Activated B cell treated with CpG ODN at 0.5 μM for 24 hours (primary cell): Measurements from ENCODE around the gene SH3RF2. TPM values are rescaled to one million over a fixed set of nuclear protein-coding genes. Genes with fewer than 3 reads are reported as not detected.

Source experiments
- ATAC-seq: fragments of 200-7000 bp; cut with Tn5 transposase; one replicate; pipeline ENCODE4 v1.10.0; 2021; ENCODE audit warnings: low read depth, mild to moderate bottlenecking, moderate library complexity
- CTCF ChIA-PET: fragments of 350-600 bp; sonication (Branson Sonifier 250); formaldehyde crosslinking; loops from one replicate; lab custom pipeline; 2021; ENCODE audit warnings: antibody characterized with exemption; lab: Charles Lee
- POLR2A ChIA-PET: fragments of 350-600 bp; sonication (Branson Sonifier 250); formaldehyde crosslinking; loops from one replicate; lab custom pipeline; 2021; ENCODE audit warnings: antibody characterized with exemption; lab: Charles Lee
- DNase-seq: peaks from one replicate; pipeline ENCODE4 v3.0.0; 2022
- H3K27ac Mint-ChIP-seq: one replicate; pipeline ENCODE4 v1.8.0; 2020; ENCODE audit warnings: mixed read lengths
- H3K27me3 Mint-ChIP-seq: one replicate; pipeline ENCODE4 v1.8.0; 2021; ENCODE audit warnings: mixed read lengths
- H3K36me3 Mint-ChIP-seq: one replicate; pipeline ENCODE4 v1.8.0; 2021; ENCODE audit warnings: low read depth, mixed read lengths
- H3K4me1 Mint-ChIP-seq: one replicate; pipeline ENCODE4 v1.8.0; 2021; ENCODE audit warnings: mixed read lengths
- H3K4me3 Mint-ChIP-seq: one replicate; pipeline ENCODE4 v1.8.0; 2020; ENCODE audit warnings: mild to moderate bottlenecking, mixed read lengths
- H3K9me3 Mint-ChIP-seq: one replicate; pipeline ENCODE4 v1.8.0; 2020; ENCODE audit warnings: mixed read lengths
- intact Hi-C: fragments of 100-400 bp; cut with micrococcal nuclease; formaldehyde crosslinking; loops from one replicate; pipeline ENCODE4 v1.15.1; 2024
- total RNA-seq: library from RNA; stranded (reverse); gene quantifications from 2 replicates; pipeline ENCODE4 v1.2.3, GENCODE V29; 2022
- TF ChIP-seq, protein P1 (sequence below): fragments of 200-600 bp; IDR thresholded peaks from one replicate; pipeline ENCODE4 v1.8.0; 2022; ENCODE audit warnings: antibody characterized with exemption, mild to moderate bottlenecking

The SH3RF2 gene
- total RNA-seq, 1 donor from 2014 or later: not detected

DNA sequence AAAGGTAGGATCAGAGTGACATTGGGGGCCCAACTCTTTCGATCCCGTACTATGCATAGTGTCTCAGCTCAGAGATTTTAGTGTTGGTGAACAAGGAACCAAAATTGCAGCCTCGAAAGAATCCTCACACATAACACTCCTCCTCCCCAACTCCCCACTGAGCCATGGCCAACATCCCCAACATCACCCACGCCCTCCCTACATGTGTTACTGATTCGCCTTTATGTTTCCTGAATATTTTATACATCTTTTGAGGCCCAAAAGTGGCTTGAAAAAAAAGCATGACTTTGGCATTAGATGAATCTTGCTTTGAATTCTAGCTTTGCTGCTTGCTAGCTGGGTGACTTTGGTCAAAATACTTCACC lies 123.8 kb downstream of the SH3RF2 start:
- TF ChIP-seq, protein P1, sequence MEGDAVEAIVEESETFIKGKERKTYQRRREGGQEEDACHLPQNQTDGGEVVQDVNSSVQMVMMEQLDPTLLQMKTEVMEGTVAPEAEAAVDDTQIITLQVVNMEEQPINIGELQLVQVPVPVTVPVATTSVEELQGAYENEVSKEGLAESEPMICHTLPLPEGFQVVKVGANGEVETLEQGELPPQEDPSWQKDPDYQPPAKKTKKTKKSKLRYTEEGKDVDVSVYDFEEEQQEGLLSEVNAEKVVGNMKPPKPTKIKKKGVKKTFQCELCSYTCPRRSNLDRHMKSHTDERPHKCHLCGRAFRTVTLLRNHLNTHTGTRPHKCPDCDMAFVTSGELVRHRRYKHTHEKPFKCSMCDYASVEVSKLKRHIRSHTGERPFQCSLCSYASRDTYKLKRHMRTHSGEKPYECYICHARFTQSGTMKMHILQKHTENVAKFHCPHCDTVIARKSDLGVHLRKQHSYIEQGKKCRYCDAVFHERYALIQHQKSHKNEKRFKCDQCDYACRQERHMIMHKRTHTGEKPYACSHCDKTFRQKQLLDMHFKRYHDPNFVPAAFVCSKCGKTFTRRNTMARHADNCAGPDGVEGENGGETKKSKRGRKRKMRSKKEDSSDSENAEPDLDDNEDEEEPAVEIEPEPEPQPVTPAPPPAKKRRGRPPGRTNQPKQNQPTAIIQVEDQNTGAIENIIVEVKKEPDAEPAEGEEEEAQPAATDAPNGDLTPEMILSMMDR: no peak
- no peak for ATAC-seq
- no peaks in the 10 kb centered on the region for H3K9me3 Mint-ChIP-seq
- H3K36me3 Mint-ChIP-seq: no peaks in the 10 kb centered on the region
- H3K4me3 Mint-ChIP-seq: no peak overlapping the region
- H3K27me3 Mint-ChIP-seq: peaks cover 3% of the 10 kb centered on the region
- ChIA-PET POLR2A (no interaction called here), CTCF (no interaction called here)
- no peak for DNase-seq
- intact Hi-C loops: no loop called here
- no peak overlapping the region for H3K27ac Mint-ChIP-seq
- no peaks in the 10 kb centered on the region for H3K4me1 Mint-ChIP-seq

DNA sequence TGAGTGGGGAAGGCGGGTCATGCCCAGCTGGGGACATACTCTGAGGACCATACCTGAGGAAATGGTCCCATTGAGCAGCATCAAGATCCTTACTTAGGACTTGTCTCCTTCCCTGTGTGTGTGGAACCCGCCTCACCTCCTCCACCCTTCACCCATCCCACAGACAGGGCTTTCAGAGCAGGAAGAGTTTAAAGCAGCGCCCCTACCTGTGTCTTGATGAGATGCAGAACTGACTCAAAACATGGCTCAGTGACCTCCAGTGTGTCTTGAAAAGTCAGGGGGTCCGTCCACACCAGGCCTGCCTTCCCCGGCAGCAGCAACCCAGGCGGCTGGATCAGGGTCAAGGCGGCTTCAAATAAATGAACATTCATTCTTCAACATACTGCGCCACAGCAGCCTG lies 130.6 kb downstream of the SH3RF2 start:
- no peaks in the 10 kb centered on the region for H3K4me1 Mint-ChIP-seq
- ATAC-seq: no peak
- H3K4me3 Mint-ChIP-seq: no peak overlapping the region
- peaks cover 8% of the 10 kb centered on the region for H3K27me3 Mint-ChIP-seq
- H3K36me3 Mint-ChIP-seq: no peaks in the 10 kb centered on the region
- ChIA-PET CTCF (no interaction called here), POLR2A (no interaction called here)
- DNase-seq: no peak
- no peak overlapping the region for H3K27ac Mint-ChIP-seq
- H3K9me3 Mint-ChIP-seq: no peaks in the 10 kb centered on the region
- intact Hi-C loops: no loop called here
- TF ChIP-seq, protein P1: no peak

DNA sequence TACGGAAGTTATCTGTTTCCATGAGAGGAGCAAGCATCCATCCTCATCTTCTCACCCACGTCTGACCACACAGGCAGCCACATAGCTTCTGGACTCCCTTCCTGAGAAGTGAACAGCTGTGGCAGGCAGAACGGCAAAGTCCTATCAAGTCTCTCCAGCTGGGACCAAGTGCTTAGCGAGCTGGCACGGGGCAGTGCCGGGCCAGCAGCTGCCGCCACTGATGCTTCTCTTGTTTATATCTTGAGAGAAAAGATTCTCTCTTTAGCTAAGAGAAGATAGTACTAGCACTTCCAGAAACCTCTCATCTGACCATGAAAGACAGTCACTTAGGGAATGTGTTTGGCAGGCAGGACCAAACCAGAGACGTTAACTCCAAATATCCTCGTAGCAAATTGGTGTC lies 131.8 kb downstream of the SH3RF2 start:
- Mint-ChIP-seq H3K27ac (no peak overlapping the region), H3K4me3 (no peak overlapping the region), H3K9me3 (no peaks in the 10 kb centered on the region), H3K27me3 (peaks cover 10% of the 10 kb centered on the region), H3K4me1 (no peaks in the 10 kb centered on the region), H3K36me3 (no peaks in the 10 kb centered on the region)
- ChIA-PET POLR2A (no interaction called here), CTCF (no interaction called here)
- TF ChIP-seq, protein P1: no peak
- intact Hi-C loops: no loop called here
- DNase-seq (no peak), ATAC-seq (no peak)

DNA sequence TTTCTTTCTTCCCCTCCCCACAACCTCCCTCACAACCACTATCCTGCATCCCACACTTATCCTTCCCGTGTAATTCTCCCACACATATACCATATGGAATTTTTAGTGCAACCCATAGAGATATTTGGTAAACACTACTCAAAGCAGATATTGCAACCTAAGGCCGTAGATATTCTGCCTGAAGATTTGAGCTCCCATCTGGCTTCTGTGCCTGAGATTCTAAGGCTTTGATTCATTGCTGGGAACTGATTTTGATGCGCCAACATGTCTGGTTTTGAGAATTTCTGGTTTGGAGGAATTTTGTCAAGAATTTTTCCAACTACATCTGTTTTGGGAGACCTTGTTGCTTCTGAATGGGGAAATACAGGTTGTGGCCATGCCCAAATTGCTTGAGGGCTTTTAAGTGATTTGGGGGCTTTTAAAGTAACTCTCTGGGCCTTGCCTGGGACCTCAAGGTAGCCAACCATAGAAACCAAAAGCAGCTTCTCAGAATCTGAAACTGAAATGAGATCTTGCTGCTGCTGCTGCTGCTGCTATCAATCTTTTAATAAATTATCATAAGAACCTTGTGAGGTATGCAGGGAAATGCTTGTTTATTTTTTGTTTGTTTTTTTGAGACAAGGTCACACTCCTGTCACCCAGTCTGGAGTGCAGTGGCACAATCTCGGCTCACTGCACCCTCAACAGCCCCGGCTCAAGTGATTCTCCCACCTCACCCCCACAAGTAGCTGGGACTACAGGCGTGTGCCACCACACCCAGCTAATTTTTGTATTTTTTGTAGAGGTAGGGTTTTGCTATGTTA lies 132.8 kb downstream of the SH3RF2 start:
- TF ChIP-seq, protein P1: no peak
- no peak overlapping the region for H3K27ac Mint-ChIP-seq
- intact Hi-C loops: no loop called here
- ChIA-PET CTCF (no interaction called here), POLR2A (no interaction called here)
- H3K4me3 Mint-ChIP-seq: no peak overlapping the region
- no peaks in the 10 kb centered on the region for H3K4me1 Mint-ChIP-seq
- ATAC-seq (no peak), DNase-seq (no peak)
- H3K9me3 Mint-ChIP-seq: no peaks in the 10 kb centered on the region
- H3K36me3 Mint-ChIP-seq: no peaks in the 10 kb centered on the region
- H3K27me3 Mint-ChIP-seq: peaks cover 10% of the 10 kb centered on the region

DNA sequence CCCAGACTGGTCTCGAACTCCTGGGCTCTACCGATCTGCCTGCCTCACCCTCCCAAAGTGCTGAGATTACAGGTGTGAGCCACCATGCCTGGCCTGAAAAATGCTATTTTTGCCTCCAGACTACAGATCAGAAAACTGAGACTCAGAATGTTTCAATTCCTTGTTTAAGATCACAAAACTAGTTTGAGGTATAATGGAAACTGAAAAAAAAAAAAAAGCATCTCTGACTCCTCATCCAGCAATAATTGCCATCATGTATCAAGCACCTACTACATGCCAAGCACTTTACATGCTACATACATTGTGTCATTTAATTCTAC lies 133.4 kb downstream of the SH3RF2 start:
- no peak overlapping the region for H3K4me3 Mint-ChIP-seq
- ChIA-PET POLR2A (no interaction called here), CTCF (no interaction called here)
- no peak for DNase-seq
- no peaks in the 10 kb centered on the region for H3K9me3 Mint-ChIP-seq
- no peaks in the 10 kb centered on the region for H3K4me1 Mint-ChIP-seq
- H3K36me3 Mint-ChIP-seq: no peaks in the 10 kb centered on the region
- peaks cover 10% of the 10 kb centered on the region for H3K27me3 Mint-ChIP-seq
- ATAC-seq: no peak
- TF ChIP-seq, protein P1: no peak
- no peak overlapping the region for H3K27ac Mint-ChIP-seq
- intact Hi-C loops: no loop called here
